Measurements from ENCODE around the gene HOXC12.

The HOXC12 gene

DNA sequence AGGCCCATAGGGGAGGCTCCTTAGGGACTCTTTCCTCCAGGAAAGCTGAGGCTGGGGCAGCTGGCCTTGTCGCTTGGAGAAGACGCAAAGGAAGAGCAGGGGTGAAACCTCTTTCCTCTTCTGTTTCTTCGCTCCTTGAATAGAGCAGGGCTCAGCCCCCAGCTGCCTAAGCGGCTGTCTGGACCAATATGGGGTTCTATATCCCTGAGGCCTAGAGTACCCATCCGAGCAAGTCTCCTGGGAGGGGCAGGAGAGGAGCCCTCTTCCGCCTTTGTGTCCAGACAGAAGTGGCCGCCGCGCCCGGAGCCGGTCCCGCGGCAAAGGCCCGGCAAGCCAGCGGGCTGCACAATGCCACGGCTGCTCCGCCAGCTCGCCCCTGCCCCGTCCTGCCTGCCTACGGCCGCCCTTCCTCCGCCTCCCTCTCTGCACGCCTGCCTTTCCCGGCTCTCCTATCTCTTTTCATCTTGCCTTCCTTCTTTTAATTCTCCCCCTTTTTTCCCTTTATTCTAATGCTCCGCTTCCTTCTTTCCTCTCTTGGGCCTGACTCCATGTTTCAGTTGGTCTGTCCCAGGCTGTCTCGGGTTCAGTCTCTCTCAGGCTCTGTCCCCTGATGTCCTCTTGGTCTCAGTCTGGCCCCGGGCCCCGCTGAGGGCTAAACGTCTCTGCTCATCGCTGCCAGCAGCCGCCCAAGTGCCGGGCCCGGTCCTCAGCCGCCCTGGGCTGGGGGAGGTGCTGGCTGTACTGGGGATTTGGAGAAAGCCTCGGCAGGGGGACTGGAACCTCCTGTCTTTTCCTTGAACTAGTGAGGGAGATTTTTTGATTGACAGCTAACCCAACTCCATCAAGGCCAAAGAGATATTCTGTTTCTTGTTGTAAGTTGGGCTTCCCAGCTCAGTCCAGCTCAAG lies 42.8 kb downstream of the HOXC12 start (continued):
- TF ChIP-seq ZNF549 (tag by site-specific recombination; IDR thresholded peaks at IDR 0.05) (no peak), YY1 (tag by site-specific recombination; IDR thresholded peaks at IDR 0.05) (no peak), ZNF707 (tag by site-specific recombination; IDR thresholded peaks at IDR 0.05) (no peak), ZNF366 (tag by site-specific recombination; conservative IDR thresholded peaks at IDR 0.05) (peak; percentile 92), ZNF610 (tag by site-specific recombination; IDR thresholded peaks at IDR 0.05; ENCODE audit: borderline replicate concordance) (no peak), ZNF335 (tag by site-specific recombination; conservative IDR thresholded peaks at IDR 0.05) (peak; percentile 89), MZF1 (tag by site-specific recombination; IDR thresholded peaks at IDR 0.05; ENCODE audit: borderline replicate concordance) (peak; percentile 88; the same call in 1 of the 2 replicates), GLIS2 (tag by site-specific recombination; IDR thresholded peaks at IDR 0.05) (no peak), ZNF133 (tag by site-specific recombination; IDR thresholded peaks at IDR 0.05) (no peak), ZNF138 (tag by site-specific recombination; IDR thresholded peaks at IDR 0.05; ENCODE audit: borderline replicate concordance) (no peak), ZNF624 (tag by site-specific recombination; IDR thresholded peaks at IDR 0.05) (no peak), ZNF521 (tag by site-specific recombination; IDR thresholded peaks at IDR 0.05) (no peak), KLF10 (tag by site-specific recombination; IDR thresholded peaks at IDR 0.05) (0 out of 2 replicates have a peak, but pooled peaks have one; percentile 17), ZNF423 (tag by site-specific recombination; IDR thresholded peaks at IDR 0.05) (no peak), ZNF10 (tag by site-specific recombination; IDR thresholded peaks at IDR 0.05) (peak; percentile 14; the same call in 1 of the 2 replicates), ZXDB (tag by site-specific recombination; IDR thresholded peaks at IDR 0.05) (peak; percentile 77), ZNF140 (tag by site-specific recombination; IDR thresholded peaks at IDR 0.05) (no peak), KLF8 (tag by site-specific recombination; IDR thresholded peaks at IDR 0.05) (peak; percentile 88), ZSCAN23 (tag by site-specific recombination; IDR thresholded peaks at IDR 0.05) (0 out of 2 replicates have a peak, but pooled peaks have one; percentile 9), ZNF514 (tag by site-specific recombination; IDR thresholded peaks at IDR 0.05) (no peak), ZNF2 (tag by site-specific recombination; IDR thresholded peaks at IDR 0.05) (peak; percentile 66)
- TF ChIP-seq, protein P1, sequence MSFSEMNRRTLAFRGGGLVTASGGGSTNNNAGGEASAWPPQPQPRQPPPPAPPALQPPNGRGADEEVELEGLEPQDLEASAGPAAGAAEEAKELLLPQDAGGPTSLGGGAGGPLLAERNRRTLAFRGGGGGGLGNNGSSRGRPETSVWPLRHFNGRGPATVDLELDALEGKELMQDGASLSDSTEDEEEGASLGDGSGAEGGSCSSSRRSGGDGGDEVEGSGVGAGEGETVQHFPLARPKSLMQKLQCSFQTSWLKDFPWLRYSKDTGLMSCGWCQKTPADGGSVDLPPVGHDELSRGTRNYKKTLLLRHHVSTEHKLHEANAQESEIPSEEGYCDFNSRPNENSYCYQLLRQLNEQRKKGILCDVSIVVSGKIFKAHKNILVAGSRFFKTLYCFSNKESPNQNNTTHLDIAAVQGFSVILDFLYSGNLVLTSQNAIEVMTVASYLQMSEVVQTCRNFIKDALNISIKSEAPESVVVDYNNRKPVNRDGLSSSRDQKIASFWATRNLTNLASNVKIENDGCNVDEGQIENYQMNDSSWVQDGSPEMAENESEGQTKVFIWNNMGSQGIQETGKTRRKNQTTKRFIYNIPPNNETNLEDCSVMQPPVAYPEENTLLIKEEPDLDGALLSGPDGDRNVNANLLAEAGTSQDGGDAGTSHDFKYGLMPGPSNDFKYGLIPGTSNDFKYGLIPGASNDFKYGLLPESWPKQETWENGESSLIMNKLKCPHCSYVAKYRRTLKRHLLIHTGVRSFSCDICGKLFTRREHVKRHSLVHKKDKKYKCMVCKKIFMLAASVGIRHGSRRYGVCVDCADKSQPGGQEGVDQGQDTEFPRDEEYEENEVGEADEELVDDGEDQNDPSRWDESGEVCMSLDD (tag by site-specific recombination; IDR thresholded peaks at IDR 0.05), result peak; percentile 42
- TF ChIP-seq, protein P2, sequence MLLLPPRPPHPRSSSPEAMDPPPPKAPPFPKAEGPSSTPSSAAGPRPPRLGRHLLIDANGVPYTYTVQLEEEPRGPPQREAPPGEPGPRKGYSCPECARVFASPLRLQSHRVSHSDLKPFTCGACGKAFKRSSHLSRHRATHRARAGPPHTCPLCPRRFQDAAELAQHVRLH (tag by site-specific recombination; IDR thresholded peaks at IDR 0.05), result 0 out of 2 replicates have a peak, but pooled peaks have one; percentile 6
- TF ChIP-seq, protein P3, sequence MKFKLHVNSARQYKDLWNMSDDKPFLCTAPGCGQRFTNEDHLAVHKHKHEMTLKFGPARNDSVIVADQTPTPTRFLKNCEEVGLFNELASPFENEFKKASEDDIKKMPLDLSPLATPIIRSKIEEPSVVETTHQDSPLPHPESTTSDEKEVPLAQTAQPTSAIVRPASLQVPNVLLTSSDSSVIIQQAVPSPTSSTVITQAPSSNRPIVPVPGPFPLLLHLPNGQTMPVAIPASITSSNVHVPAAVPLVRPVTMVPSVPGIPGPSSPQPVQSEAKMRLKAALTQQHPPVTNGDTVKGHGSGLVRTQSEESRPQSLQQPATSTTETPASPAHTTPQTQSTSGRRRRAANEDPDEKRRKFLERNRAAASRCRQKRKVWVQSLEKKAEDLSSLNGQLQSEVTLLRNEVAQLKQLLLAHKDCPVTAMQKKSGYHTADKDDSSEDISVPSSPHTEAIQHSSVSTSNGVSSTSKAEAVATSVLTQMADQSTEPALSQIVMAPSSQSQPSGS (tag by site-specific recombination; IDR thresholded peaks at IDR 0.05; ENCODE audit: low read depth), result no peak
- TF ChIP-seq, protein P4, sequence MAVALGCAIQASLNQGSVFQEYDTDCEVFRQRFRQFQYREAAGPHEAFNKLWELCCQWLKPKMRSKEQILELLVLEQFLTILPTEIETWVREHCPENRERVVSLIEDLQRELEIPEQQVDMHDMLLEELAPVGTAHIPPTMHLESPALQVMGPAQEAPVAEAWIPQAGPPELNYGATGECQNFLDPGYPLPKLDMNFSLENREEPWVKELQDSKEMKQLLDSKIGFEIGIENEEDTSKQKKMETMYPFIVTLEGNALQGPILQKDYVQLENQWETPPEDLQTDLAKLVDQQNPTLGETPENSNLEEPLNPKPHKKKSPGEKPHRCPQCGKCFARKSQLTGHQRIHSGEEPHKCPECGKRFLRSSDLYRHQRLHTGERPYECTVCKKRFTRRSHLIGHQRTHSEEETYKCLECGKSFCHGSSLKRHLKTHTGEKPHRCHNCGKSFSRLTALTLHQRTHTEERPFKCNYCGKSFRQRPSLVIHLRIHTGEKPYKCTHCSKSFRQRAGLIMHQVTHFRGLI (tag by site-specific recombination; IDR thresholded peaks at IDR 0.05), result peak; percentile 81; the same call in 1 of the 2 replicates
- TF ChIP-seq, protein P5, sequence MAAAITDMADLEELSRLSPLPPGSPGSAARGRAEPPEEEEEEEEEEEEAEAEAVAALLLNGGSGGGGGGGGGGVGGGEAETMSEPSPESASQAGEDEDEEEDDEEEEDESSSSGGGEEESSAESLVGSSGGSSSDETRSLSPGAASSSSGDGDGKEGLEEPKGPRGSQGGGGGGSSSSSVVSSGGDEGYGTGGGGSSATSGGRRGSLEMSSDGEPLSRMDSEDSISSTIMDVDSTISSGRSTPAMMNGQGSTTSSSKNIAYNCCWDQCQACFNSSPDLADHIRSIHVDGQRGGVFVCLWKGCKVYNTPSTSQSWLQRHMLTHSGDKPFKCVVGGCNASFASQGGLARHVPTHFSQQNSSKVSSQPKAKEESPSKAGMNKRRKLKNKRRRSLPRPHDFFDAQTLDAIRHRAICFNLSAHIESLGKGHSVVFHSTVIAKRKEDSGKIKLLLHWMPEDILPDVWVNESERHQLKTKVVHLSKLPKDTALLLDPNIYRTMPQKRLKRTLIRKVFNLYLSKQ (tag by site-specific recombination; IDR thresholded peaks at IDR 0.05; ENCODE audit: borderline replicate concordance), result no peak
- TF ChIP-seq, protein P6, sequence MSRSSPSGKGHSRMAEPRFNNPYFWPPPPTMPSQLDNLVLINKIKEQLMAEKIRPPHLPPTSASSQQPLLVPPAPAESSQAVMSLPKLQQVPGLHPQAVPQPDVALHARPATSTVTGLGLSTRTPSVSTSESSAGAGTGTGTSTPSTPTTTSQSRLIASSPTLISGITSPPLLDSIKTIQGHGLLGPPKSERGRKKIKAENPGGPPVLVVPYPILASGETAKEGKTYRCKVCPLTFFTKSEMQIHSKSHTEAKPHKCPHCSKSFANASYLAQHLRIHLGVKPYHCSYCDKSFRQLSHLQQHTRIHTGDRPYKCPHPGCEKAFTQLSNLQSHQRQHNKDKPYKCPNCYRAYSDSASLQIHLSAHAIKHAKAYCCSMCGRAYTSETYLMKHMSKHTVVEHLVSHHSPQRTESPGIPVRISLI (tag by site-specific recombination; IDR thresholded peaks at IDR 0.05), result no peak

Data from HEK293 (cell line).